Placental epithelial cell (primary cell): ENCODE data around the gene LINC00632. TPM values are rescaled to one million over a fixed set of nuclear protein-coding genes. Genes with fewer than 3 reads are reported as not detected.

Experiments used
- total RNA-seq: library from RNA; depleted of rRNA; stranded (reverse); fragments of >200 nt; gene quantifications from 2 replicates; pipeline ENCODE4 v1.2.3, GENCODE V29; 2012

Gene LINC00632
- 3.8 and 3.9 TPM in 2 replicates for total RNA-seq

GRCh38 chrX:140709421-140709846 is at the start of gene LINC00632:
Gene LINC00632 (plus strand): TSS chrX:140709759.

Other genes with a start within 250 kb of the LINC00632 start
- gene SOX3, start 204.7 kb upstream of the LINC00632 start, total RNA-seq, result not detected in 2 replicates